ENCODE measurements around the gene RAP2C. TPM values are rescaled to one million over a fixed set of nuclear protein-coding genes. Genes with fewer than 3 reads are reported as not detected.

RAP2C gene
- total RNA-seq, 4 donors from 2014 or later, result 7.0 to 143 (median 38.4) TPM

- no peak overlapping the region for H3K27ac ChIP-seq
- no peak for TF ChIP-seq EP300 (IDR thresholded peaks at IDR 0.05; ENCODE audit: low read depth)
- H3K4me1 ChIP-seq, result no peaks in the 10 kb centered on the region
- no peak overlapping the region for H3K4me3 ChIP-seq
- WGBS, 2 donors (ENCODE audit: low coverage in 1 of 2), result 82 to 100% methylated on average over 1 of the region's 1 CpG
- no peaks in the 10 kb centered on the region for H3K36me3 ChIP-seq
- no peak for DNase-seq
- in situ Hi-C loops (cut with MboI; ENCODE audit: low pct_ligation_motif_present in 1 of 4, low pct_unique_long_range_greater_than_20kb in 1 of 4, low sequenced_read_pairs in 3 of 4), result no loop called here
- no peaks in the 10 kb centered on the region for H3K9me3 ChIP-seq
- intact Hi-C loops (cut with DNase I; ENCODE audit: low total_unique reads), result no loop called here
- H3K27me3 ChIP-seq, result no peaks in the 10 kb centered on the region
These were observed 27.3 kb downstream of the RAP2C start for GRCh38 chrX:132191938-132192337.

GRCh38 chrX:132188175-132188574 lies 31.1 kb downstream of the RAP2C start:
- H3K4me3 ChIP-seq, result no peak overlapping the region
- no peaks in the 10 kb centered on the region for H3K36me3 ChIP-seq
- WGBS, 2 donors (ENCODE audit: low coverage in 1 of 2), result 50 to 72% methylated on average over 3 of the region's 3 CpGs
- no peaks in the 10 kb centered on the region for H3K27me3 ChIP-seq
- in situ Hi-C loops (cut with MboI; ENCODE audit: low pct_ligation_motif_present in 1 of 4, low pct_unique_long_range_greater_than_20kb in 1 of 4, low sequenced_read_pairs in 3 of 4), result no loop called here
- DNase-seq, result no peak
- TF ChIP-seq POLR2AphosphoS5 (IDR thresholded peaks at IDR 0.05), result no peak
- TF ChIP-seq POLR2A (IDR thresholded peaks at IDR 0.05), result no peak
- TF ChIP-seq EP300 (IDR thresholded peaks at IDR 0.05; ENCODE audit: low read depth), result no peak
- TF ChIP-seq CTCF (IDR thresholded peaks at IDR 0.05), result no peak
- H3K4me1 ChIP-seq, result no peaks in the 10 kb centered on the region
- H3K9me3 ChIP-seq, result no peaks in the 10 kb centered on the region
- no peak overlapping the region for H3K27ac ChIP-seq
- intact Hi-C loops (cut with DNase I; ENCODE audit: low total_unique reads), result no loop called here

- in situ Hi-C loops (cut with MboI; ENCODE audit: low pct_ligation_motif_present in 1 of 4, low pct_unique_long_range_greater_than_20kb in 1 of 4, low sequenced_read_pairs in 3 of 4), result no loop called here
- Histone ChIP-seq H3K36me3 (no peaks in the 10 kb centered on the region), H3K27me3 (no peaks in the 10 kb centered on the region), H3K9me3 (no peaks in the 10 kb centered on the region), H3K27ac (no peak overlapping the region), H3K4me1 (no peaks in the 10 kb centered on the region), H3K4me3 (no peak overlapping the region)
- intact Hi-C loops (cut with DNase I; ENCODE audit: low total_unique reads), result no loop called here
- no peak for TF ChIP-seq EP300 (IDR thresholded peaks at IDR 0.05; ENCODE audit: low read depth)
- TF ChIP-seq POLR2A (IDR thresholded peaks at IDR 0.05), result no peak
- TF ChIP-seq CTCF (IDR thresholded peaks at IDR 0.05), result no peak
- no peak for TF ChIP-seq POLR2AphosphoS5 (IDR thresholded peaks at IDR 0.05)
- no peak for DNase-seq
- 60 to 67% methylated on average over 2 to 4 of the region's 4 CpGs for WGBS, 2 donors (ENCODE audit: low coverage in 1 of 2)
These were observed 31.8 kb downstream of the RAP2C start for GRCh38 chrX:132187451-132187850.

- no peaks in the 10 kb centered on the region for H3K9me3 ChIP-seq
- H3K27ac ChIP-seq, result no peak overlapping the region
- no peak for DNase-seq
- no peaks in the 10 kb centered on the region for H3K36me3 ChIP-seq
- TF ChIP-seq CTCF (IDR thresholded peaks at IDR 0.05) (no peak), POLR2A (IDR thresholded peaks at IDR 0.05) (no peak), POLR2AphosphoS5 (IDR thresholded peaks at IDR 0.05) (no peak), EP300 (IDR thresholded peaks at IDR 0.05; ENCODE audit: low read depth) (no peak)
- intact Hi-C loops (cut with DNase I; ENCODE audit: low total_unique reads) (no loop called here), in situ Hi-C loops (cut with MboI; ENCODE audit: low pct_ligation_motif_present in 1 of 4, low pct_unique_long_range_greater_than_20kb in 1 of 4, low sequenced_read_pairs in 3 of 4) (no loop called here)
- no peaks in the 10 kb centered on the region for H3K27me3 ChIP-seq
- WGBS, 2 donors (ENCODE audit: low coverage in 1 of 2), result 84 to 100% methylated on average over 2 to 4 of the region's 4 CpGs
- no peak overlapping the region for H3K4me3 ChIP-seq
- H3K4me1 ChIP-seq, result no peaks in the 10 kb centered on the region
These were observed 34.4 kb downstream of the RAP2C start for GRCh38 chrX:132184871-132185270.

GRCh38 chrX:132181364-132181763 lies 37.9 kb downstream of the RAP2C start:
- TF ChIP-seq POLR2A (IDR thresholded peaks at IDR 0.05) (no peak), POLR2AphosphoS5 (IDR thresholded peaks at IDR 0.05) (no peak)
- intact Hi-C loops (cut with DNase I; ENCODE audit: low total_unique reads) (no loop called here), in situ Hi-C loops (cut with MboI; ENCODE audit: low pct_ligation_motif_present in 1 of 4, low pct_unique_long_range_greater_than_20kb in 1 of 4, low sequenced_read_pairs in 3 of 4) (no loop called here)
- H3K4me1 ChIP-seq, result no peaks in the 10 kb centered on the region
- H3K4me3 ChIP-seq, result no peak overlapping the region
- WGBS, 2 donors (ENCODE audit: low coverage in 1 of 2), result 52% methylated on average over 7 of the region's 7 CpGs; no CpG with 5 or more reads in 1 of the 2 donors
- no peaks in the 10 kb centered on the region for H3K27me3 ChIP-seq
- no peaks in the 10 kb centered on the region for H3K9me3 ChIP-seq
- no peaks in the 10 kb centered on the region for H3K36me3 ChIP-seq
- peak; percentile 8 for DNase-seq
- H3K27ac ChIP-seq, result no peak overlapping the region

Measured in transverse colon (tissue), 4 donors.